GM21390 (cell line): ENCODE results near the gene NR4A3.
"Not testable (repeated sequence)": the region's sequence is repeated elsewhere in the genome, so short reads cannot be mapped to it uniquely, and the experiment has no call there.

Source experiments
- ATAC-seq: cut with Tn5 transposase; IDR thresholded peaks from one replicate; pipeline ENCODE4 v1.9.1; 2021; ENCODE audit not compliant: unreplicated experiment

The NR4A3 gene

GRCh38 chr9:99821396-99822108 lies at the start of gene NR4A3:
Gene NR4A3, plus strand, starts transcription at chr9:99821885. Its CDS starts 6,158 bp downstream, at chr9:99828043.
- peak; percentile 34 for ATAC-seq

GRCh38 chr9:99773468-99774138 lies 48.1 kb upstream of the NR4A3 start:
- ATAC-seq, result no peak

- ATAC-seq, result no peak
Measured at GRCh38 chr9:99778308-99778707, 43.4 kb upstream of the NR4A3 start.

GRCh38 chr9:99778836-99779235 lies 42.8 kb upstream of the NR4A3 start:
- ATAC-seq, result no peak

- ATAC-seq, result no peak
Measured at GRCh38 chr9:99779277-99779676, 42.4 kb upstream of the NR4A3 start.

- ATAC-seq, result not testable (repeated sequence)
Measured at GRCh38 chr9:99782349-99782748, 39.3 kb upstream of the NR4A3 start.

- ATAC-seq, result no peak
Measured at GRCh38 chr9:99782962-99783718, 38.5 kb upstream of the NR4A3 start.

- no peak for ATAC-seq
Measured at GRCh38 chr9:99783799-99784198, 37.9 kb upstream of the NR4A3 start.

GRCh38 chr9:99785010-99785590 lies 36.6 kb upstream of the NR4A3 start:
- no peak for ATAC-seq

GRCh38 chr9:99787556-99787955 lies 34.1 kb upstream of the NR4A3 start:
- no peak for ATAC-seq

GRCh38 chr9:99793528-99793927 lies 28.2 kb upstream of the NR4A3 start:
- ATAC-seq, result no peak

GRCh38 chr9:99796231-99796630 lies 25.5 kb upstream of the NR4A3 start:
- ATAC-seq, result no peak

GRCh38 chr9:99801775-99802174 lies 19.9 kb upstream of the NR4A3 start:
- ATAC-seq, result no peak

GRCh38 chr9:99803694-99804093 lies 18.0 kb upstream of the NR4A3 start:
- ATAC-seq, result no peak

- peak; percentile 61 for ATAC-seq
Measured at GRCh38 chr9:99807276-99807852, 14.3 kb upstream of the NR4A3 start.

- ATAC-seq, result no peak
Measured at GRCh38 chr9:99807956-99808355, 13.7 kb upstream of the NR4A3 start.

GRCh38 chr9:99808454-99808853 lies 13.2 kb upstream of the NR4A3 start:
- no peak for ATAC-seq

GRCh38 chr9:99809586-99810319 lies 11.9 kb upstream of the NR4A3 start:
- no peak for ATAC-seq

- ATAC-seq, result no peak
Measured at GRCh38 chr9:99811172-99811571, 10.5 kb upstream of the NR4A3 start.

- ATAC-seq, result no peak
Measured at GRCh38 chr9:99811598-99812383, 9.9 kb upstream of the NR4A3 start.
